ENCODE data around the gene C19orf81.

The C19orf81 gene

DNA sequence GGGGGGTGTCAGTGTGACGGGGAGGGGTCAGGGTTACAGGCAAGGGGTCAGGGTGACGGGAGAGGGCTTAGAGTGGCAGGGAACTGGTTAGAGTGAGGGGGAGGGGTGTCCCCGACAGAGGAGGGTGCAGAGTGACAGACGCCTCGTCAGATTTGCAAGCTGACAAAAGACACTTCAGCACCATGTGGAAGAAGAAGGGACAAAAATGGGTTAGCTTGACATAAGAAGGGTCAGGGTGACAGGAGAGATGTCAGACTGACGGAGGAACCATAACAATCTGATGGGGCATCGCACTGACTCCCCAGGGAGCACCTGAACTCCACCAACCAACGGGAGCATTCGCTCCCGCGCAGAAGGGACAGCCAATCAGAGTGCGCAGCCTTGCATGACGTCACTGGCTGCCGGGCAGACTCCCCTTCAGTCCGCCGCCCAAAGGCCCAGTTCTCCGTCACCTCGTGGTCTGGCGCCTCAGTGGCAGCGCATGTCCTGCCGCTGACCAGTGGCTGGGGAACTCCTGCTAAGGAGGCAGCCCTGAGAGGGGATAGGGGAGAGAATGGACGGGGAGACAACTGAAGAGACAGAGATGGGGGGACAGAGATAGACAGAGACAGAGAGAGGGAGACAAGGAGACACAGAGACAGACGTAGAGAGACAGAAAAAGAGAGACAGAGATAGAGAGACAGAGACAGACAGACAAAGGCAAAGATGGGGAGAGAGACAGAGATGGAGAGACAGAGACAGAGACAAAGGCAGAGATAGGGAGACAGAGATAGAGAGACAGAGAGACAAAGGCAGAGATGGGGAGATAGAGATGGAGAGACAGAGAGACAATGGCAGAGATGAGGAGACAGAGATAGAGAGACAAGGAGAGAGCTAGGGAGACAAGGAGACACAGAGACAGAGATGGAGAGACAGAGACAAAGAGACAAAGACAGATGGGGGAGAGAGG, 30.2 kb downstream of the C19orf81 start (continued):
- peak; percentile 42; the same call in 1 of the 2 replicates for TF ChIP-seq ZNF335 (tag by site-specific recombination; conservative IDR thresholded peaks at IDR 0.05)
- TF ChIP-seq, protein P1, sequence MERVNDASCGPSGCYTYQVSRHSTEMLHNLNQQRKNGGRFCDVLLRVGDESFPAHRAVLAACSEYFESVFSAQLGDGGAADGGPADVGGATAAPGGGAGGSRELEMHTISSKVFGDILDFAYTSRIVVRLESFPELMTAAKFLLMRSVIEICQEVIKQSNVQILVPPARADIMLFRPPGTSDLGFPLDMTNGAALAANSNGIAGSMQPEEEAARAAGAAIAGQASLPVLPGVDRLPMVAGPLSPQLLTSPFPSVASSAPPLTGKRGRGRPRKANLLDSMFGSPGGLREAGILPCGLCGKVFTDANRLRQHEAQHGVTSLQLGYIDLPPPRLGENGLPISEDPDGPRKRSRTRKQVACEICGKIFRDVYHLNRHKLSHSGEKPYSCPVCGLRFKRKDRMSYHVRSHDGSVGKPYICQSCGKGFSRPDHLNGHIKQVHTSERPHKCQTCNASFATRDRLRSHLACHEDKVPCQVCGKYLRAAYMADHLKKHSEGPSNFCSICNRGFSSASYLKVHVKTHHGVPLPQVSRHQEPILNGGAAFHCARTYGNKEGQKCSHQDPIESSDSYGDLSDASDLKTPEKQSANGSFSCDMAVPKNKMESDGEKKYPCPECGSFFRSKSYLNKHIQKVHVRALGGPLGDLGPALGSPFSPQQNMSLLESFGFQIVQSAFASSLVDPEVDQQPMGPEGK (tag by site-specific recombination; IDR thresholded peaks at IDR 0.05), result peak; percentile 39
- TF ChIP-seq ZBTB8A (tag by site-specific recombination; IDR thresholded peaks at IDR 0.05), result no peak
- TF ChIP-seq ZNF114 (tag by site-specific recombination; IDR thresholded peaks at IDR 0.05), result peak; percentile 94; the same call in 1 of the 2 replicates
- TF ChIP-seq ZNF623 (tag by site-specific recombination; IDR thresholded peaks at IDR 0.05), result no peak; the same call in 1 of the 2 replicates
- no peak for TF ChIP-seq MEIS1 (CRISPR knock-in tag; IDR thresholded peaks at IDR 0.05; ENCODE audit: borderline replicate concordance)
- TF ChIP-seq, protein P2, sequence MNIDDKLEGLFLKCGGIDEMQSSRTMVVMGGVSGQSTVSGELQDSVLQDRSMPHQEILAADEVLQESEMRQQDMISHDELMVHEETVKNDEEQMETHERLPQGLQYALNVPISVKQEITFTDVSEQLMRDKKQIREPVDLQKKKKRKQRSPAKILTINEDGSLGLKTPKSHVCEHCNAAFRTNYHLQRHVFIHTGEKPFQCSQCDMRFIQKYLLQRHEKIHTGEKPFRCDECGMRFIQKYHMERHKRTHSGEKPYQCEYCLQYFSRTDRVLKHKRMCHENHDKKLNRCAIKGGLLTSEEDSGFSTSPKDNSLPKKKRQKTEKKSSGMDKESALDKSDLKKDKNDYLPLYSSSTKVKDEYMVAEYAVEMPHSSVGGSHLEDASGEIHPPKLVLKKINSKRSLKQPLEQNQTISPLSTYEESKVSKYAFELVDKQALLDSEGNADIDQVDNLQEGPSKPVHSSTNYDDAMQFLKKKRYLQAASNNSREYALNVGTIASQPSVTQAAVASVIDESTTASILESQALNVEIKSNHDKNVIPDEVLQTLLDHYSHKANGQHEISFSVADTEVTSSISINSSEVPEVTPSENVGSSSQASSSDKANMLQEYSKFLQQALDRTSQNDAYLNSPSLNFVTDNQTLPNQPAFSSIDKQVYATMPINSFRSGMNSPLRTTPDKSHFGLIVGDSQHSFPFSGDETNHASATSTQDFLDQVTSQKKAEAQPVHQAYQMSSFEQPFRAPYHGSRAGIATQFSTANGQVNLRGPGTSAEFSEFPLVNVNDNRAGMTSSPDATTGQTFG (tag by site-specific recombination; IDR thresholded peaks at IDR 0.05; ENCODE audit: borderline replicate concordance), result peak; percentile 58
- peak; percentile 44 for TF ChIP-seq GLIS2 (tag by site-specific recombination; IDR thresholded peaks at IDR 0.05)
- peak; percentile 31; the same call in 1 of the 2 replicates for TF ChIP-seq KLF16 (tag by site-specific recombination; IDR thresholded peaks at IDR 0.05)
- TF ChIP-seq, protein P3, sequence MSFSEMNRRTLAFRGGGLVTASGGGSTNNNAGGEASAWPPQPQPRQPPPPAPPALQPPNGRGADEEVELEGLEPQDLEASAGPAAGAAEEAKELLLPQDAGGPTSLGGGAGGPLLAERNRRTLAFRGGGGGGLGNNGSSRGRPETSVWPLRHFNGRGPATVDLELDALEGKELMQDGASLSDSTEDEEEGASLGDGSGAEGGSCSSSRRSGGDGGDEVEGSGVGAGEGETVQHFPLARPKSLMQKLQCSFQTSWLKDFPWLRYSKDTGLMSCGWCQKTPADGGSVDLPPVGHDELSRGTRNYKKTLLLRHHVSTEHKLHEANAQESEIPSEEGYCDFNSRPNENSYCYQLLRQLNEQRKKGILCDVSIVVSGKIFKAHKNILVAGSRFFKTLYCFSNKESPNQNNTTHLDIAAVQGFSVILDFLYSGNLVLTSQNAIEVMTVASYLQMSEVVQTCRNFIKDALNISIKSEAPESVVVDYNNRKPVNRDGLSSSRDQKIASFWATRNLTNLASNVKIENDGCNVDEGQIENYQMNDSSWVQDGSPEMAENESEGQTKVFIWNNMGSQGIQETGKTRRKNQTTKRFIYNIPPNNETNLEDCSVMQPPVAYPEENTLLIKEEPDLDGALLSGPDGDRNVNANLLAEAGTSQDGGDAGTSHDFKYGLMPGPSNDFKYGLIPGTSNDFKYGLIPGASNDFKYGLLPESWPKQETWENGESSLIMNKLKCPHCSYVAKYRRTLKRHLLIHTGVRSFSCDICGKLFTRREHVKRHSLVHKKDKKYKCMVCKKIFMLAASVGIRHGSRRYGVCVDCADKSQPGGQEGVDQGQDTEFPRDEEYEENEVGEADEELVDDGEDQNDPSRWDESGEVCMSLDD (tag by site-specific recombination; IDR thresholded peaks at IDR 0.05), result peak; percentile 36
- peak; percentile 22; the same call in 1 of the 2 replicates for TF ChIP-seq KLF1 (tag by site-specific recombination; IDR thresholded peaks at IDR 0.05)
- TF ChIP-seq ZNF175 (tag by site-specific recombination; IDR thresholded peaks at IDR 0.05), result 0 out of 2 replicates have a peak, but pooled peaks have one; percentile 56
- TF ChIP-seq ZBTB7A (tag by site-specific recombination; IDR thresholded peaks at IDR 0.05; ENCODE audit: low read depth), result peak; percentile 92
- peak; percentile 20; the same call in 1 of the 2 replicates for TF ChIP-seq ZNF324 (tag by site-specific recombination; IDR thresholded peaks at IDR 0.05)
- TF ChIP-seq FEZF1 (tag by site-specific recombination; IDR thresholded peaks at IDR 0.05), result peak; percentile 23; the same call in 1 of the 2 replicates
- TF ChIP-seq, protein P4, sequence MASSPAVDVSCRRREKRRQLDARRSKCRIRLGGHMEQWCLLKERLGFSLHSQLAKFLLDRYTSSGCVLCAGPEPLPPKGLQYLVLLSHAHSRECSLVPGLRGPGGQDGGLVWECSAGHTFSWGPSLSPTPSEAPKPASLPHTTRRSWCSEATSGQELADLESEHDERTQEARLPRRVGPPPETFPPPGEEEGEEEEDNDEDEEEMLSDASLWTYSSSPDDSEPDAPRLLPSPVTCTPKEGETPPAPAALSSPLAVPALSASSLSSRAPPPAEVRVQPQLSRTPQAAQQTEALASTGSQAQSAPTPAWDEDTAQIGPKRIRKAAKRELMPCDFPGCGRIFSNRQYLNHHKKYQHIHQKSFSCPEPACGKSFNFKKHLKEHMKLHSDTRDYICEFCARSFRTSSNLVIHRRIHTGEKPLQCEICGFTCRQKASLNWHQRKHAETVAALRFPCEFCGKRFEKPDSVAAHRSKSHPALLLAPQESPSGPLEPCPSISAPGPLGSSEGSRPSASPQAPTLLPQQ (tag by site-specific recombination; IDR thresholded peaks at IDR 0.05), result peak; percentile 61
- peak; percentile 60 for TF ChIP-seq SP2 (tag by site-specific recombination; IDR thresholded peaks at IDR 0.05)
- no peak for TF ChIP-seq PRDM1 (tag by site-specific recombination; IDR thresholded peaks at IDR 0.05)
- TF ChIP-seq KLF9 (tag by site-specific recombination; IDR thresholded peaks at IDR 0.05; ENCODE audit: low read depth), result 0 out of 2 replicates have a peak, but pooled peaks have one; percentile 13
- no peak for TF ChIP-seq WT1 (tag by site-specific recombination; IDR thresholded peaks at IDR 0.05)
- TF ChIP-seq ZNF561 (tag by site-specific recombination; IDR thresholded peaks at IDR 0.05; ENCODE audit: borderline replicate concordance), result no peak
- TF ChIP-seq, protein P5, sequence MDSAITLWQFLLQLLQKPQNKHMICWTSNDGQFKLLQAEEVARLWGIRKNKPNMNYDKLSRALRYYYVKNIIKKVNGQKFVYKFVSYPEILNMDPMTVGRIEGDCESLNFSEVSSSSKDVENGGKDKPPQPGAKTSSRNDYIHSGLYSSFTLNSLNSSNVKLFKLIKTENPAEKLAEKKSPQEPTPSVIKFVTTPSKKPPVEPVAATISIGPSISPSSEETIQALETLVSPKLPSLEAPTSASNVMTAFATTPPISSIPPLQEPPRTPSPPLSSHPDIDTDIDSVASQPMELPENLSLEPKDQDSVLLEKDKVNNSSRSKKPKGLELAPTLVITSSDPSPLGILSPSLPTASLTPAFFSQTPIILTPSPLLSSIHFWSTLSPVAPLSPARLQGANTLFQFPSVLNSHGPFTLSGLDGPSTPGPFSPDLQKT (IDR thresholded peaks at IDR 0.05; ENCODE audit: borderline replicate concordance, low read depth, low read length), result no peak
- TF ChIP-seq GLIS1 (tag by site-specific recombination; IDR thresholded peaks at IDR 0.05), result peak; percentile 30; the same call in 1 of the 2 replicates
- no peak for TF ChIP-seq ZNF394 (tag by site-specific recombination; IDR thresholded peaks at IDR 0.05; ENCODE audit: borderline replicate concordance)
- peak; percentile 79 for TF ChIP-seq ZNF366 (tag by site-specific recombination; conservative IDR thresholded peaks at IDR 0.05)
- peak; percentile 88 for TF ChIP-seq ZNF600 (tag by site-specific recombination; IDR thresholded peaks at IDR 0.05)
- TF ChIP-seq ZNF777 (tag by site-specific recombination; IDR thresholded peaks at IDR 0.05; ENCODE audit: borderline replicate concordance), result peak; percentile 45; the same call in 1 of the 2 replicates
- TF ChIP-seq BCL11A (tag by site-specific recombination; IDR thresholded peaks at IDR 0.05; ENCODE audit: low read depth), result peak; percentile 62; the same call in 1 of the 2 replicates
- no peak for TF ChIP-seq ZNF791 (tag by site-specific recombination; IDR thresholded peaks at IDR 0.05)
- TF ChIP-seq ZNF112 (tag by site-specific recombination; IDR thresholded peaks at IDR 0.05), result 0 out of 2 replicates have a peak, but pooled peaks have one; percentile 14
